Epithelial cell of alveolus of lung (primary cell): ENCODE results near the gene OPCML. TPM values are rescaled to one million over a fixed set of nuclear protein-coding genes. Genes with fewer than 3 reads are reported as not detected.

Experiments
- total RNA-seq: library from RNA; depleted of rRNA; stranded (reverse); fragments of >200 nt; gene quantifications from 2 replicates; pipeline ENCODE4 v1.2.1, GENCODE V29; 2015

OPCML gene
- total RNA-seq, result 0.13 TPM in 1 of 2 replicates, not detected in the other

DNA sequence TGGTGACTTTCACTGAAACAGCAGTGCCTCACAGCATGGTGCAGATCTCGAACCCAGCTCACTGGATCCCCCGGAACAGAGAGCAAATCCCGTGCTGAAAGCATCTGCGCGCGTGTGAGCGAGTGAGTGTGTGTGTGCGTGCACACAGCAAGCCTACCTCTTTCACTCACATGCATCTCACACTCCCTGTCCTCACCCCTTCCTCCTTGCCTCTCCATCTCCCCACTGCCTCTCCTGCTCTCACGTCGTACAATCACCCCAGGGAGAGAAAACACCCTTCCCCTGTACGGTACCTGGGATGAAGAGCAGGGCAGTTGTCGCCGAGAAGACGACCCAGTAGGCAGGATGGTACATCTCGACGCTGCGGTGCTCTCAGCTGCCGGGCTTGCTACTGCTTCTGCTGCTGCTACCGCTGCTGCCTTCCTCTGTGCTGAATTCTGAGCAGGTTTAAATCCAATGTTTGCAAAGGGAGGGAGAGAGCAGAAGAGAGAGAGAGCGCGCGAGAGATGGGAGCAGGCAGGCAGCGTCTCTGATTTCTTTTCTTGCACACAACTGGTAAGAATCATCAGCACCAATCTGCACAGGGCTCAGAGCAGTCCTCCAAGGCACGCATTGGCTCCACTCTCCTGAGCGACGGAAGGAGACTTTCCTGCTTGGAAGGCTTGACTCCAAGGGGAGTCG lies at the start of gene OPCML:
TSS of gene OPCML (minus strand) at position 531 of the 681 bp plus-strand sequence.

